ENCODE results near the gene ATG101. TPM values are rescaled to one million over a fixed set of nuclear protein-coding genes. Genes with fewer than 3 reads are reported as not detected.

The ATG101 gene
- total RNA-seq, 1 experiment from 2014 or later, result 64.9 TPM

DNA sequence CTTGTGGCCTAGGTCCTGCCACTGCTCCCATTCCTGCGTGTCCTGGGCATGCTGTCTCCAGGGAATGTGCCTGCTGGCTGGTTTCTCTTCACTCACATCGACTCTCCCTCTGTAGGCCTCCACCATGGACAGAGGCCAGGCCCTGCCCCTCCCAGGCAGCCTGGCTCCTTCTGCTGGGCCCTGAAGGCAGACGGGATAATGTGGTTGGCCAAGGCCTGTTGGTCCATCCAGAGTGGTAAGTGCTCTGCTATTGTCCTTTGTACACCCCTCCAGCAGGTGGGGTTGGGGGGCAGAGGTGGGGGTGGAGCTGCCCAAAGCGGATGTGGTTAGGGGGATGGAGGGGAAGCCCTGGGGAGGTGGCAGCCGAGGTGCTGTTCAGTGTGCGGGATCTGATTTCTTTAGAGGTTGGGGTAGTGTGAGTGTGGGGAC, 28.1 kb upstream of the ATG101 start:
- Histone ChIP-seq H3K36me3 (ENCODE audit: control insufficient read depth, insufficient read depth, low read length) (no peaks in the 10 kb centered on the region), H3K4me1 (ENCODE audit: control insufficient read depth, insufficient read depth, low read length) (0 out of 2 replicates have a peak, but pooled peaks cover under 1% of the 10 kb centered on the region), H3K27ac (ENCODE audit: low read length) (no peak overlapping the region), H3K27me3 (ENCODE audit: control insufficient read depth, insufficient read depth, low read length) (no peaks in the 10 kb centered on the region), H3K4me3 (ENCODE audit: low read depth in 2 of 2, low read length in 2 of 2) (no peak overlapping the region), H3K9me3 (ENCODE audit: control insufficient read depth, insufficient read depth, low read depth, low read length) (no peaks in the 10 kb centered on the region)
- DNase-seq (ENCODE audit: low read depth, low spot score), result no peak
- in situ Hi-C loops (cut with HindIII; ENCODE audit: low pct_unique_long_range_greater_than_20kb, low sequenced_read_pairs), result no loop called here
- intact Hi-C loops (cut with micrococcal nuclease; ENCODE audit: unreplicated experiment), result no loop called here
- ChIA-PET CTCF (interaction anchor here (0.6 kb wide), 1 partner anchor 10 kb away, joined by 6 read pairs; no protein-coding TSS in a partner anchor), POLR2A (no interaction called here)
- TF ChIP-seq, protein P1, sequence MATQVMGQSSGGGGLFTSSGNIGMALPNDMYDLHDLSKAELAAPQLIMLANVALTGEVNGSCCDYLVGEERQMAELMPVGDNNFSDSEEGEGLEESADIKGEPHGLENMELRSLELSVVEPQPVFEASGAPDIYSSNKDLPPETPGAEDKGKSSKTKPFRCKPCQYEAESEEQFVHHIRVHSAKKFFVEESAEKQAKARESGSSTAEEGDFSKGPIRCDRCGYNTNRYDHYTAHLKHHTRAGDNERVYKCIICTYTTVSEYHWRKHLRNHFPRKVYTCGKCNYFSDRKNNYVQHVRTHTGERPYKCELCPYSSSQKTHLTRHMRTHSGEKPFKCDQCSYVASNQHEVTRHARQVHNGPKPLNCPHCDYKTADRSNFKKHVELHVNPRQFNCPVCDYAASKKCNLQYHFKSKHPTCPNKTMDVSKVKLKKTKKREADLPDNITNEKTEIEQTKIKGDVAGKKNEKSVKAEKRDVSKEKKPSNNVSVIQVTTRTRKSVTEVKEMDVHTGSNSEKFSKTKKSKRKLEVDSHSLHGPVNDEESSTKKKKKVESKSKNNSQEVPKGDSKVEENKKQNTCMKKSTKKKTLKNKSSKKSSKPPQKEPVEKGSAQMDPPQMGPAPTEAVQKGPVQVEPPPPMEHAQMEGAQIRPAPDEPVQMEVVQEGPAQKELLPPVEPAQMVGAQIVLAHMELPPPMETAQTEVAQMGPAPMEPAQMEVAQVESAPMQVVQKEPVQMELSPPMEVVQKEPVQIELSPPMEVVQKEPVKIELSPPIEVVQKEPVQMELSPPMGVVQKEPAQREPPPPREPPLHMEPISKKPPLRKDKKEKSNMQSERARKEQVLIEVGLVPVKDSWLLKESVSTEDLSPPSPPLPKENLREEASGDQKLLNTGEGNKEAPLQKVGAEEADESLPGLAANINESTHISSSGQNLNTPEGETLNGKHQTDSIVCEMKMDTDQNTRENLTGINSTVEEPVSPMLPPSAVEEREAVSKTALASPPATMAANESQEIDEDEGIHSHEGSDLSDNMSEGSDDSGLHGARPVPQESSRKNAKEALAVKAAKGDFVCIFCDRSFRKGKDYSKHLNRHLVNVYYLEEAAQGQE (IDR thresholded peaks at IDR 0.05; ENCODE audit: insufficient read depth in 1 of 2, low read depth in 2 of 2, low read length in 1 of 2), result peak; percentile 79 to 88
- TF ChIP-seq TCF7L2 (IDR thresholded peaks at IDR 0.05; ENCODE audit: low read depth, low read length), result no peak
- ATAC-seq, result no peak
- BruUV-seq (replicated peaks), result no TSS peak

DNA sequence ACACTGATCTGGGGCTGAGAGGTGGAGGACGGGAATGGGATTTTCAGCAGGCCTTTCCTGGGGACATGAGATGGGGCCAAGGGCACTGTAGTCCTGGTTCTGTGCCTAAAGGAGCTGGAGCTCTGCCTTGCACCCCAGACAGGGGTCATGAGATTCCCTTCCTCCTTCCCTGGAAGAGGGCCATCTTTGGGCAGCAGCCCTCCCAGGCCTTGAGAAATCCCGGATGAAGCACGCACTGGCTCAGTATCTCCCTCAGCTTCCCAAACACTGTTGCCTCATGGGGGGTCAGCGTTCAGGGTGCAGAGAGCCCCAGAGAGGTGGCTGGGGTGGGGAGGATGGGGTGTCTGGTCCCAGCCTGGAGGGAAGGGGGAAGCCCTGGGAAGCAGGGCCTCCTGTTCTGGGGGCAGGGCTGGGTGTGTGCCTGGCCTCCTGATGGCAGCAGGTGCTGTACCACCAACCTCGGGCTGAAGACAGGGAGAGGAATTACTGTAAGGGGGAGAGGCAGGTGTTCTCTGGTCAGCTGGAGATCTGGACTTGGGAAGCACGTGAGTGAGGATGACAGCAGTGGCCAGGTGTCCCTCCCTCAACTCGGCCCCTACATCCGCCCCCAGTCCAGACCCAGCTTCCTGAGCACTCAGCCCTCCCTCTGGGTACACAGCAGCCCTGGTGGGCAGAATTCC, 26.9 kb upstream of the ATG101 start:
- H3K9me3 ChIP-seq (ENCODE audit: control insufficient read depth, insufficient read depth, low read depth, low read length), result no peaks in the 10 kb centered on the region
- intact Hi-C loops (cut with micrococcal nuclease; ENCODE audit: unreplicated experiment) (no loop called here), in situ Hi-C loops (cut with HindIII; ENCODE audit: low pct_unique_long_range_greater_than_20kb, low sequenced_read_pairs) (no loop called here)
- ChIA-PET CTCF (interaction anchor here (1.2 to 1.8 kb wide), 2 partner anchors 16 to 17 kb away, joined by 3 to 6 read pairs; no protein-coding TSS in a partner anchor), POLR2A (no interaction called here)
- DNase-seq (ENCODE audit: low read depth, low spot score) (no peak), ATAC-seq (no peak)
- H3K4me3 ChIP-seq (ENCODE audit: low read depth in 2 of 2, low read length in 2 of 2), result no peak overlapping the region
- no peaks in the 10 kb centered on the region for H3K36me3 ChIP-seq (ENCODE audit: control insufficient read depth, insufficient read depth, low read length)
- BruUV-seq (replicated peaks), result no TSS peak
- H3K4me1 ChIP-seq (ENCODE audit: control insufficient read depth, insufficient read depth, low read length), result no peaks in the 10 kb centered on the region
- no peaks in the 10 kb centered on the region for H3K27me3 ChIP-seq (ENCODE audit: control insufficient read depth, insufficient read depth, low read length)
- H3K27ac ChIP-seq (ENCODE audit: low read length), result no peak overlapping the region
- TF ChIP-seq, protein P1 (IDR thresholded peaks at IDR 0.05; ENCODE audit: insufficient read depth in 1 of 2, low read depth in 2 of 2, low read length in 1 of 2), result no peak
- TF ChIP-seq POLR2AphosphoS5 (IDR thresholded peaks at IDR 0.05; ENCODE audit: low read depth, low read length) (no peak), SIN3A (IDR thresholded peaks at IDR 0.05; ENCODE audit: borderline replicate concordance, insufficient read depth, low read depth, low read length) (no peak), TCF7L2 (IDR thresholded peaks at IDR 0.05; ENCODE audit: low read depth, low read length) (no peak)
- TF ChIP-seq, protein P2, sequence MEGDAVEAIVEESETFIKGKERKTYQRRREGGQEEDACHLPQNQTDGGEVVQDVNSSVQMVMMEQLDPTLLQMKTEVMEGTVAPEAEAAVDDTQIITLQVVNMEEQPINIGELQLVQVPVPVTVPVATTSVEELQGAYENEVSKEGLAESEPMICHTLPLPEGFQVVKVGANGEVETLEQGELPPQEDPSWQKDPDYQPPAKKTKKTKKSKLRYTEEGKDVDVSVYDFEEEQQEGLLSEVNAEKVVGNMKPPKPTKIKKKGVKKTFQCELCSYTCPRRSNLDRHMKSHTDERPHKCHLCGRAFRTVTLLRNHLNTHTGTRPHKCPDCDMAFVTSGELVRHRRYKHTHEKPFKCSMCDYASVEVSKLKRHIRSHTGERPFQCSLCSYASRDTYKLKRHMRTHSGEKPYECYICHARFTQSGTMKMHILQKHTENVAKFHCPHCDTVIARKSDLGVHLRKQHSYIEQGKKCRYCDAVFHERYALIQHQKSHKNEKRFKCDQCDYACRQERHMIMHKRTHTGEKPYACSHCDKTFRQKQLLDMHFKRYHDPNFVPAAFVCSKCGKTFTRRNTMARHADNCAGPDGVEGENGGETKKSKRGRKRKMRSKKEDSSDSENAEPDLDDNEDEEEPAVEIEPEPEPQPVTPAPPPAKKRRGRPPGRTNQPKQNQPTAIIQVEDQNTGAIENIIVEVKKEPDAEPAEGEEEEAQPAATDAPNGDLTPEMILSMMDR (IDR thresholded peaks at IDR 0.05), result no peak
